Sigmoid colon (tissue), 4 donors: ENCODE measurements around the gene SH3RF3.

Experiments
- EP300 ChIP-seq, 4 donors: sonication (generic); formaldehyde crosslinking; IDR thresholded peaks; one replicate each; pipeline ENCODE4 v1.6.1; 2017; ENCODE audit warnings: antibody characterized with exemption in 4 of 4
- POLR2A ChIP-seq, 2 donors: fragments of 450-650 bp; IDR thresholded peaks; one replicate each; pipeline ENCODE4 v1.6.1; 2016; ENCODE audit warnings: antibody characterized with exemption in 2 of 2, mild to moderate bottlenecking in 2 of 2, moderate library complexity in 2 of 2
- POLR2AphosphoS5 ChIP-seq, 4 donors: sonication (generic); formaldehyde crosslinking; IDR thresholded peaks; one replicate each; pipeline ENCODE4 v1.6.1; 2017; ENCODE audit warnings: antibody characterized with exemption in 4 of 4
- TF ChIP-seq, protein P1 (sequence below), 4 experiments: fragments of 450-650 bp in 3 of 4; fragments of 200-600 bp in 1 of 4; IDR thresholded peaks; one replicate each; pipeline ENCODE4 v1.5.1; 2016 to 2019; ENCODE audit warnings: antibody characterized with exemption in 4 of 4, mild to moderate bottlenecking in 3 of 4, moderate library complexity in 2 of 4

GRCh38 chr2:109531221-109531620 is 402.2 kb downstream of the SH3RF3 start:
- TF ChIP-seq, protein P1, sequence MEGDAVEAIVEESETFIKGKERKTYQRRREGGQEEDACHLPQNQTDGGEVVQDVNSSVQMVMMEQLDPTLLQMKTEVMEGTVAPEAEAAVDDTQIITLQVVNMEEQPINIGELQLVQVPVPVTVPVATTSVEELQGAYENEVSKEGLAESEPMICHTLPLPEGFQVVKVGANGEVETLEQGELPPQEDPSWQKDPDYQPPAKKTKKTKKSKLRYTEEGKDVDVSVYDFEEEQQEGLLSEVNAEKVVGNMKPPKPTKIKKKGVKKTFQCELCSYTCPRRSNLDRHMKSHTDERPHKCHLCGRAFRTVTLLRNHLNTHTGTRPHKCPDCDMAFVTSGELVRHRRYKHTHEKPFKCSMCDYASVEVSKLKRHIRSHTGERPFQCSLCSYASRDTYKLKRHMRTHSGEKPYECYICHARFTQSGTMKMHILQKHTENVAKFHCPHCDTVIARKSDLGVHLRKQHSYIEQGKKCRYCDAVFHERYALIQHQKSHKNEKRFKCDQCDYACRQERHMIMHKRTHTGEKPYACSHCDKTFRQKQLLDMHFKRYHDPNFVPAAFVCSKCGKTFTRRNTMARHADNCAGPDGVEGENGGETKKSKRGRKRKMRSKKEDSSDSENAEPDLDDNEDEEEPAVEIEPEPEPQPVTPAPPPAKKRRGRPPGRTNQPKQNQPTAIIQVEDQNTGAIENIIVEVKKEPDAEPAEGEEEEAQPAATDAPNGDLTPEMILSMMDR (IDR thresholded peaks at IDR 0.05) = no peak
- TF ChIP-seq POLR2AphosphoS5 (IDR thresholded peaks at IDR 0.05) (no peak), EP300 (IDR thresholded peaks at IDR 0.05) (no peak), POLR2A (IDR thresholded peaks at IDR 0.05) (no peak)
